ENCODE results near the gene GMCL1. TPM values are rescaled to one million over a fixed set of nuclear protein-coding genes. Genes with fewer than 3 reads are reported as not detected.

Gene GMCL1
- total RNA-seq, 1 experiment from 2014 or later = 21.6 TPM

DNA sequence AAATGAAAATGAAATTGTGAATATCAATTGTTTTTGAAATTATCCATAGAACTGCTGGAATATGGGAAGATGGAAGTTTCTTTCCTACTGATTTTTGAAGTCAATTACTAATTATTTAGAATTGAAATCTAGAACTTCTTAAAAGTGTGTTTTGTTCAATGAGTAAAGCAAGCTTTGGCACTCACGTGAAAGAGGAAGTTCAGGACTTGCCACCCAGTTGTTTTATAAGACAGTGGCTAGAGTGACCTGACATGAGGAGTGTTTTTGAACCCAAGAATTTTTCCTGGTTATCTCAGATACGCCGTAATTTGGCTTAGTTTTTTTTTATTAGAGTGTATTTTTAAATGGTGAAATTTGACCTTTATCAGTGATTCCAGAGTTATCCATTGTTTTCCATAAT lies 88.9 kb downstream of the GMCL1 start (continued):
- TF ChIP-seq, protein P1, sequence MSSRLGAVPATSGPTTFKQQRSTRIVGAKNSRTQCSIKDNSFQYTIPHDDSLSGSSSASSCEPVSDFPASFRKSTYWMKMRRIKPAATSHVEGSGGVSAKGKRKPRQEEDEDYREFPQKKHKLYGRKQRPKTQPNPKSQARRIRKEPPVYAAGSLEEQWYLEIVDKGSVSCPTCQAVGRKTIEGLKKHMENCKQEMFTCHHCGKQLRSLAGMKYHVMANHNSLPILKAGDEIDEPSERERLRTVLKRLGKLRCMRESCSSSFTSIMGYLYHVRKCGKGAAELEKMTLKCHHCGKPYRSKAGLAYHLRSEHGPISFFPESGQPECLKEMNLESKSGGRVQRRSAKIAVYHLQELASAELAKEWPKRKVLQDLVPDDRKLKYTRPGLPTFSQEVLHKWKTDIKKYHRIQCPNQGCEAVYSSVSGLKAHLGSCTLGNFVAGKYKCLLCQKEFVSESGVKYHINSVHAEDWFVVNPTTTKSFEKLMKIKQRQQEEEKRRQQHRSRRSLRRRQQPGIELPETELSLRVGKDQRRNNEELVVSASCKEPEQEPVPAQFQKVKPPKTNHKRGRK (CRISPR knock-in tag; IDR thresholded peaks at IDR 0.05; ENCODE audit: borderline replicate concordance) = no peak
- TF ChIP-seq SMAD3 (CRISPR knock-in tag; IDR thresholded peaks at IDR 0.05; ENCODE audit: borderline replicate concordance) (no peak), TEAD4 (CRISPR knock-in tag; IDR thresholded peaks at IDR 0.05) (no peak)

DNA sequence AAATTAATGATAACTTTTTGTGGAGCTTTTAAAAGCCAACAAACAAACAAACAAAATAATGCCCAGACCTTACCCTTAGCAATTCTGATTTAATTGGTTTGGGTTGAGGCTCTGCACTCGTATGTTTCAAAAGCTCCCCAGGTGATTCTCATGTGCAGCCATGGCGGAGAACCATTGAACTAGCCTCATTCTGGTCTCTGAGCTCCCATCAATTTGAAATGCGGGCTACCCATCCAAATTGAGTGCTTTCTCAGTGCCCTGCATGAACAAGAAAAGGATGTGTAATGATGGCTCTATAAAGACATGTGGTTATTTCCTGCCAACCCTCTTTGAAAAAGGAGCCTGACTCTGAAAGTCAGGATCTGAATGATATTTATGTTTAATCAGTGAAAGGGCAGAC lies 93.7 kb downstream of the GMCL1 start:
- ChIA-PET CTCF (interaction anchor here (1.1 to 1.7 kb wide), 2 partner anchors 148 to 174 kb away, joined by 3 to 5 read pairs; no protein-coding TSS in a partner anchor), POLR2A (interaction anchor here (0.5 to 0.7 kb wide), 3 partner anchors 8 to 162 kb away, joined by 3 to 4 read pairs (median 3); partner anchors contain the start of gene MXD1)
- H3K36me3 Mint-ChIP-seq = no peaks in the 10 kb centered on the region
- H3K4me1 Mint-ChIP-seq = no peaks in the 10 kb centered on the region
- H3K27me3 Mint-ChIP-seq (ENCODE audit: low read depth) = no peaks in the 10 kb centered on the region
- ATAC-seq (no peak), DNase-seq (ENCODE audit: low spot score) (no peak)
- H3K9me3 Mint-ChIP-seq = no peaks in the 10 kb centered on the region
- H3K27ac Mint-ChIP-seq = no peak overlapping the region
- TF ChIP-seq ZNF219 (CRISPR knock-in tag; IDR thresholded peaks at IDR 0.05; ENCODE audit: borderline replicate concordance) (no peak), CREB1 (CRISPR knock-in tag; IDR thresholded peaks at IDR 0.05) (no peak), PRRX2 (CRISPR knock-in tag; IDR thresholded peaks at IDR 0.05) (no peak), RORB (CRISPR knock-in tag; IDR thresholded peaks at IDR 0.05) (no peak), GRHL2 (CRISPR knock-in tag; IDR thresholded peaks at IDR 0.05; ENCODE audit: insufficient replicate concordance, severe bottlenecking) (no peak), ZNF423 (CRISPR knock-in tag; IDR thresholded peaks at IDR 0.05) (no peak), JUN (CRISPR knock-in tag; IDR thresholded peaks at IDR 0.05) (no peak)
- TF ChIP-seq, protein P2, sequence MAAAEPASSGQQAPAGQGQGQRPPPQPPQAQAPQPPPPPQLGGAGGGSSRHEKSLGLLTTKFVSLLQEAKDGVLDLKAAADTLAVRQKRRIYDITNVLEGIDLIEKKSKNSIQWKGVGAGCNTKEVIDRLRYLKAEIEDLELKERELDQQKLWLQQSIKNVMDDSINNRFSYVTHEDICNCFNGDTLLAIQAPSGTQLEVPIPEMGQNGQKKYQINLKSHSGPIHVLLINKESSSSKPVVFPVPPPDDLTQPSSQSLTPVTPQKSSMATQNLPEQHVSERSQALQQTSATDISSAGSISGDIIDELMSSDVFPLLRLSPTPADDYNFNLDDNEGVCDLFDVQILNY (CRISPR knock-in tag; IDR thresholded peaks at IDR 0.05) = no peak
- no peak overlapping the region for H3K4me3 Mint-ChIP-seq

DNA sequence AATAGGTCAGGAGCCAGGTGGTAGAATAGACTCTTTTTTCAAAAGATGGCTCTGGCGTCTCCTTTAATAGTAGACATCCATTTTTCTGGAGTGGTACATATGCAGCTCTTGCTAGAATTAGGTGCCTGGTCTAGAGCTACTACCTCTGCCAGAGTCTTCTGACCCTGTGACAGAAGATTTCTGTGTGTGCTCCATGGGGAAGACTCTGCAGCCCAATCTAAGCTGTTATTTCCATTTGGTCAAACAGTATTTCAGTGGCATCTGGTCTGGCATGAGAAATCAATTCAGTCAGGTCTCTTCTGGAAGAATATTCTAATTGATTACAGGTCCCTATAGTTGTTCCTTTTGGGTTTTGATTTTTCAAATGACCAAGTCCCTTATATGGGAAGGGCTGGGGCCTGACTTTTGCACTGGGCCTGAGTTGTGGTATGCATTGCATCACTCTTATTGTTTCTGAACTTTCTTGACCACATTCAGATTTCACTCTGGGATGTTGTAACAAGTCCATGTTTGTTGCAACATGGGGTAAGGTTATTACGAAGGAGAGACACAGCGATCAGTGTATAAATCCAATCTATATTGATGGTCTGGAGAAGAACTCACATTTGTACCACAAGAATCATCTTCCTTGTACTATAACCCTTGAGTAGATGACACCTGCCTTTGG lies 97.5 kb downstream of the GMCL1 start:
- DNase-seq (ENCODE audit: low spot score) = no peak
- no peaks in the 10 kb centered on the region for H3K4me1 Mint-ChIP-seq
- H3K27me3 Mint-ChIP-seq (ENCODE audit: low read depth) = no peaks in the 10 kb centered on the region
- H3K4me3 Mint-ChIP-seq = no peak overlapping the region
- H3K36me3 Mint-ChIP-seq = no peaks in the 10 kb centered on the region
- ChIA-PET POLR2A (no interaction called here), CTCF (interaction anchor here (1.0 to 1.1 kb wide), 2 partner anchors 12 to 15 kb away, joined by 3 to 4 read pairs; partner anchors contain the start of gene MXD1)
- TF ChIP-seq, protein P3, sequence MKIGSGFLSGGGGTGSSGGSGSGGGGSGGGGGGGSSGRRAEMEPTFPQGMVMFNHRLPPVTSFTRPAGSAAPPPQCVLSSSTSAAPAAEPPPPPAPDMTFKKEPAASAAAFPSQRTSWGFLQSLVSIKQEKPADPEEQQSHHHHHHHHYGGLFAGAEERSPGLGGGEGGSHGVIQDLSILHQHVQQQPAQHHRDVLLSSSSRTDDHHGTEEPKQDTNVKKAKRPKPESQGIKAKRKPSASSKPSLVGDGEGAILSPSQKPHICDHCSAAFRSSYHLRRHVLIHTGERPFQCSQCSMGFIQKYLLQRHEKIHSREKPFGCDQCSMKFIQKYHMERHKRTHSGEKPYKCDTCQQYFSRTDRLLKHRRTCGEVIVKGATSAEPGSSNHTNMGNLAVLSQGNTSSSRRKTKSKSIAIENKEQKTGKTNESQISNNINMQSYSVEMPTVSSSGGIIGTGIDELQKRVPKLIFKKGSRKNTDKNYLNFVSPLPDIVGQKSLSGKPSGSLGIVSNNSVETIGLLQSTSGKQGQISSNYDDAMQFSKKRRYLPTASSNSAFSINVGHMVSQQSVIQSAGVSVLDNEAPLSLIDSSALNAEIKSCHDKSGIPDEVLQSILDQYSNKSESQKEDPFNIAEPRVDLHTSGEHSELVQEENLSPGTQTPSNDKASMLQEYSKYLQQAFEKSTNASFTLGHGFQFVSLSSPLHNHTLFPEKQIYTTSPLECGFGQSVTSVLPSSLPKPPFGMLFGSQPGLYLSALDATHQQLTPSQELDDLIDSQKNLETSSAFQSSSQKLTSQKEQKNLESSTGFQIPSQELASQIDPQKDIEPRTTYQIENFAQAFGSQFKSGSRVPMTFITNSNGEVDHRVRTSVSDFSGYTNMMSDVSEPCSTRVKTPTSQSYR (CRISPR knock-in tag; IDR thresholded peaks at IDR 0.05) = no peak
- peak; percentile 99 for TF ChIP-seq GABPB1 (CRISPR knock-in tag; IDR thresholded peaks at IDR 0.05)
- H3K27ac Mint-ChIP-seq = no peak overlapping the region
- H3K9me3 Mint-ChIP-seq = no peaks in the 10 kb centered on the region
- no peak for ATAC-seq

Other genes starting within 250 kb of the GMCL1 start
- gene AAK1, start 185.9 kb upstream of the GMCL1 start, total RNA-seq (2021) = 32.3 to 35.7 TPM (median 35.6 TPM) in 3 replicates
- gene ANXA4, start 87.5 kb upstream of the GMCL1 start, total RNA-seq (2021) = 9.5 to 13.6 TPM (median 12.3 TPM) in 3 replicates
- gene SNRNP27, start 64.3 kb downstream of the GMCL1 start, total RNA-seq (2021) = 38.4 to 45.9 TPM (median 39.9 TPM) in 3 replicates
- 1.5 to 2.3 TPM (median 1.6 TPM) in 3 replicates for gene MXD1, start 85.4 kb downstream of the GMCL1 start, total RNA-seq (2021)
- gene ASPRV1, start 132.0 kb downstream of the GMCL1 start, total RNA-seq (2021) = 0.73 to 1.3 TPM (median 1.1 TPM) in 3 replicates